NCI-H187 (cell line): ENCODE results near the gene SCAMP5.

ENCODE experiments used
- DNase-seq, 2 experiments: peaks; one replicate each; lab custom pipeline; 2025; lab: John Stamatoyannopoulos, UW

The SCAMP5 gene

GRCh38 chr15:75048394-75048793 is 53.0 kb downstream of the SCAMP5 start:
- no peak for DNase-seq

GRCh38 chr15:75049392-75049791 is 54.0 kb downstream of the SCAMP5 start:
- no peak for DNase-seq

DNA sequence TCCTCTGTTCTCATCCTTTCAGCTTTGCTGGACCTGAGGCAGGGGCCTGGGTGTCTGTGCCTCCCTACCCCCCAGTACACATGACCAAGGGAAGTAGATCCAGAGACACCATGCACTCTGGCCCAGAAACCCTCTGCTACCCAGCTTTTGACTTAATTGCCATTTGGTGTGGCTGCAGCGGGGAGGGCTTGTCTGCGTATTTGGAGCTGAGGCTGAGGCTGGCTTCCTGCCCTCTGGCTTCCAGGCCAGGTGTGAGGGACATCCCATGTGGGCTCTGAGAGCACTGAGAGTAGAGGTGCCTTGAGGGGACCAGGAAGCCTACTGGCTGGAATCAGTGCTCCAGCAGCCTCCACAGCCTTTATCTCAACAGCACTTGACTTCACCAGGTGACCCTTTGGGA is 54.9 kb downstream of the SCAMP5 start:
- DNase-seq: no peak

GRCh38 chr15:75051191-75051608 is 55.8 kb downstream of the SCAMP5 start:
- no peak for DNase-seq

DNA sequence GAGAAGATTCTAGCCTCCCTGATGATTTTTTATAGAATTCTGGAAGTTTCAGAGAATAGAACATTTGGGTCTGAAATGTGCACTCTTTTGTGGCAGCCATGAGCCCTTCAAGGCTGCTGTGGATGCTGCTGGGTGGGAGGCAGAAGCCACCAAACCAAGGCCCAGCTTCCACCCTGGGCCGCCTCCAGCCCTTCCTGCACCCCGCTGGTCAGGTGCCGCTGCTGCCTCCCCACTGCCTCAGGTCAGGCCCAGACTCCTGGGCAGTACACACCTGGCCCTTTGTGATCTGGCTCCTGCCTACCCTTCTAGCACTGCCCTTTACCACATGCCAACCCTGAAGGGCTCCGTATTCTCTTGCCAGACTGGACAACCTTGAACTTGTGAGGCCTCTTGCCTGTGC is 56.3 kb downstream of the SCAMP5 start:
- no peak for DNase-seq

- DNase-seq: no peak
These were observed 57.8 kb downstream of the SCAMP5 start for GRCh38 chr15:75052972-75053747.

DNA sequence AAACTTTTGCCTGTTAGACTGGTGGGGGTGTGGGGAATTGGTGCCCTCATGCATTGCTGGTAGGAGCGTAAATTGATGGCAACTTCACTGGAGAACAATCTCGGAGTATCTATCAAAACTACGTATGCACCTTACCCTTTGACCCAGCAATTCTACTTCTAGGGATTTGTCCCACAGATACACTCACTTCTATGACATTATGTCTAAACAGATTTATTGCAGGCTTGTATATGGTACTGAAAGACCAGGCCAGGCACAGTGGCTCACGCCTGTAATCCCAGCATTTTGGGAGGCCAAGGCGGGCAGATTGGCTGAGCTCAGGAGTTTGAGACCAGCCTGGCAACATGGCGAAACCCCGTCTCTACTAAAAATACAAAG is 58.4 kb downstream of the SCAMP5 start:
- no peak for DNase-seq

DNA sequence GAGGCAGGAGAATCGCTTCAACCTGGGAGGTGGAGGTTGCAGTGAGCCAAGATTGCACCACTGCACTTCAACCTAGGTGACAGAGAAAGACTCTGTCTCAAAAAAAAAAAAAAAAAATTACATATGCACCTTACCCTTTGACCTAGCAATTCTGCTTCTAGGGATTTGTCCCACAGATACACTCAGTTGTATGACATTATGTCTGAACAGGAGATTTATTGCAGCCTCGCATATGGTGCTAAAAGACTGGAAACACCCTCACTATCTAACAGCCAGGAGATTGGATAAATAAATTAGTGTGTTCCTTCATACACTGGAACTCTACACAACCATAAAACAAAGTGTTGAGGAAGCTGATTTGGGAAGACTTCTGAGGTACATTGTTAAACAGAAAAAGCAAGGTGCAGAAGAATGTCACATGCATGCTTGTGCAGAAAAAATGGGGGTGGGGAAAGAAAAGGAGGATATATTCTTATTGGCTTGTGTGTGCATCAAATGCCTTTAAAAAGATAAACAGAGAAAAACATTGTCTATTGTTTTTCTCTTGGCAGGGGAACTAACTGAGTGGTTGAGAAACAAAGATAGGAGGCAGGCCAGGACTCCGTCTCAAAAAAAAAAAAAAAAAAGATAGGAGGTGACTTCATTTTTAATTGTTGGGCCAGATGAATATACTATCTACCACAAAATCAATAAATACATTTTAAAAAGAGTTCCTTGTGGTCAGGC is 59.0 kb downstream of the SCAMP5 start:
- no peak for DNase-seq

DNA sequence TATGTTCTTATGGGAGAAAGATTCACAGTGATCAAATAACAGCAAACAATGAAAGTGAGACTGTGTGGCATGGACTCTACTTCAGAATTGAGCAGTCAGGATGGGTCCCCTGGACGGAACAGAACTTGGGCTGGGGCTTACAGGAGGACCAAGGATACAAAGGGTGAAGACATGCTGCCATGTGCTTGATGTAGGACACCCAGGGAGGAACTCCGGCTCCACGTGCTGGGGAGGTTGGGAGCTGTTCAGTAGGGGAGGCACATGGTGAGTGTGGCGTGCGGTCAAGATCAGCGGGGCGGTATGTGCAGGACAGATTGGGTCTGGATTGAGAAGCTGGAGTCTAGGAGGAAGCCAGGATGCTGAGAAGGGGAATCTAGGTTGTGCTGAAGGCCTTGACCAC is 60.7 kb downstream of the SCAMP5 start:
- no peak for DNase-seq

DNA sequence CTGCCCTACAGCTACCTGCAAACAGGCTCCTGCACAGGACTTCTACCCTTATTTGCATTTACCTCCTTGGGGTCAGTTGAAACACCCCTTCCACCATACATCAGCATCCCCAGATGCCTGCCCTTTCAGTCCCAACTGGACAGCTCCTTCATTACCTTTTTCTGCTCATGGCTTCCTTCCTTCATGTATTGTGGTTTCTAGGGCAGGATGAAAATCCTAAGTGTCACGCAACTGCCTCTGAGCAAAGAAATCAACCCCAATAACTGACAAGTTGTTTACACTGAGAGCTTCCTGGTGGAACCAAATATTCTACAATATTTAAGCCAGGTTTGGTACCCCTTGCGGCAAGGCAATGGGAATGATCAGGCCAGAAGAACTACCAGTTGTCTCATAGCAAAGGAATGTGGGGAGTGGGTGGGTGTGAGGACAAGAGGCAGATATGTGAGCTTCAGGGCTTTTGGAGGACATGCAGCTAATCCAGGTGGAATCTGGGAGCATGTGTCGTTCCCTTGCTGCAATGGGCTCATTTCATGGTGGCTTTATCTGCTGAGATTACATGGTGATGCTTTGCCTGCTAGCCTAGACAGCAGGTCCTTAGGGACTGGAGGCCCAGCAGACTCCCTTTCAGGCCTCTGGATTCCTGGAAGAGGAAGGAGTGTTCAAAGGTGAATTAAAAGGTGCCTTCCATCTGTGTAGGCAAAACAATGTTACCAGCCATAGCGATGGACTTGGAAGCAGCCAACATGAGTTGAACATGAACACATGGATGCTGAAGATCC is 63.0 kb downstream of the SCAMP5 start:
- DNase-seq: no peak

- no peak for DNase-seq
These were observed 64.2 kb downstream of the SCAMP5 start for GRCh38 chr15:75059607-75060006.

GRCh38 chr15:75061272-75061671 is 65.9 kb downstream of the SCAMP5 start:
- no peak for DNase-seq

- DNase-seq: no peak
These were observed 67.3 kb downstream of the SCAMP5 start for GRCh38 chr15:75062706-75063105.

- no peak for DNase-seq
These were observed 68.0 kb downstream of the SCAMP5 start for GRCh38 chr15:75063338-75063737.

GRCh38 chr15:75063889-75064288 is 68.5 kb downstream of the SCAMP5 start:
- no peak for DNase-seq

DNA sequence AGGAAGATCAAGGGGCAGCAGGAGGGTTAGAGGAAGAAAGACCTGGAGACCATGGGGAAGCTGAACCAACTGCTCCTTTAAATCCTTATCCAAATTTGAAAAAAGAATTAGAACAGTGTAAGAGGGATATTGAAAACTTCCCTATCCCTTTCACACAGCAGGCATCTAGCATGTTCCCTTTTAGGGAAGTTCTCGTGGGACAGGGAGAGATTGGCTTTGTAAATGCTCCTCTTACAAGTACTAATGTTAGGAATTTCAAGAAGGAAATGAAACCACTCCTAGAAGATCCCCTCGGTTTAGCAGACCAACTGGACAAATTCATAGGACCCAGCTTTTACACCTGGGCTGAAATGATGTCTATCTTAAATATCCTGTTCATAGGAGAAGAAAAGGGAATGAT is 69.5 kb downstream of the SCAMP5 start:
- no peak for DNase-seq

- DNase-seq: no peak
These were observed 70.1 kb downstream of the SCAMP5 start for GRCh38 chr15:75065467-75065850.

DNA sequence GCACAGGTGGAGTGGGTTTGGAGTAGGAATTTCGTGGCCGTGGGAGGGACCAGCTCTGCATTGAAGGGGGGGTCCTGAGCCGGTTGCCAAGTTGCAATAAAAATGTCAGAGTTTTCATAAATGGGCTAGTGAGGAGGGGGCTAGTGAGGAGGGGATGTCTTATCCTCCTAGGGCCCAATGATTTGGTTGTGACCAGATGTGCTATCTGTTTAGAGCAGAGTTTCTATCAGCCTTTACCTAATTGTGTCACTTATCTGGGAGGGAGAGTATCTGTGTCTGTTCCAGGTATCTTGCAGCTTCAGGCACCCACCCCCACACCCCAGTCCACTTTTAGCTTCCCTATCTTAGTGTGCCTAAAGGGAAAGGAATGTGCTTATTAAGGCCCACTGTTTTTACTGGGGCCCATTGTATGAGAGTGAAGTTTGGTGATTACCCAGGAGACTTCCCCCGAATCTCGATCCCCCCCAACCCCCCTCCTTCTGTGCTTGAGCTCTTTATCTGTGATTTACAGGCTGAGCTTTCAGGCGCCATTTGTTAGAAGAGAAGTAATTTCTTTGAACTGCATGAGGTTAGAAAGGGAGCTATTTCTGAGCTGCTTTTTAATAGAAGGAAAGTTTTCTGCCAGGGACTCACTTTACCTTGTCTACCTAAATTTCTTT is 70.6 kb downstream of the SCAMP5 start:
- no peak for DNase-seq

- DNase-seq: no peak
These were observed 71.9 kb downstream of the SCAMP5 start for GRCh38 chr15:75067123-75067830.

GRCh38 chr15:75068748-75069147 is 73.4 kb downstream of the SCAMP5 start:
- DNase-seq: no peak

- no peak for DNase-seq
These were observed 74.0 kb downstream of the SCAMP5 start for GRCh38 chr15:75069301-75069925.
